NCI-H2107 treated with DMSO at 0.1 percent for 48 hours (cell line): ENCODE results near the gene MLLT1.
"Not testable (repeated sequence)": the region's sequence is repeated elsewhere in the genome, so short reads cannot be mapped to it uniquely, and the experiment has no call there.

Source experiments
- DNase-seq: peaks from one replicate; lab custom pipeline; 2025; ENCODE audit not compliant: unreplicated experiment; lab: John Stamatoyannopoulos, UW

The MLLT1 gene, protein sequence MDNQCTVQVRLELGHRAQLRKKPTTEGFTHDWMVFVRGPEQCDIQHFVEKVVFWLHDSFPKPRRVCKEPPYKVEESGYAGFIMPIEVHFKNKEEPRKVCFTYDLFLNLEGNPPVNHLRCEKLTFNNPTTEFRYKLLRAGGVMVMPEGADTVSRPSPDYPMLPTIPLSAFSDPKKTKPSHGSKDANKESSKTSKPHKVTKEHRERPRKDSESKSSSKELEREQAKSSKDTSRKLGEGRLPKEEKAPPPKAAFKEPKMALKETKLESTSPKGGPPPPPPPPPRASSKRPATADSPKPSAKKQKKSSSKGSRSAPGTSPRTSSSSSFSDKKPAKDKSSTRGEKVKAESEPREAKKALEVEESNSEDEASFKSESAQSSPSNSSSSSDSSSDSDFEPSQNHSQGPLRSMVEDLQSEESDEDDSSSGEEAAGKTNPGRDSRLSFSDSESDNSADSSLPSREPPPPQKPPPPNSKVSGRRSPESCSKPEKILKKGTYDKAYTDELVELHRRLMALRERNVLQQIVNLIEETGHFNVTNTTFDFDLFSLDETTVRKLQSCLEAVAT

DNA sequence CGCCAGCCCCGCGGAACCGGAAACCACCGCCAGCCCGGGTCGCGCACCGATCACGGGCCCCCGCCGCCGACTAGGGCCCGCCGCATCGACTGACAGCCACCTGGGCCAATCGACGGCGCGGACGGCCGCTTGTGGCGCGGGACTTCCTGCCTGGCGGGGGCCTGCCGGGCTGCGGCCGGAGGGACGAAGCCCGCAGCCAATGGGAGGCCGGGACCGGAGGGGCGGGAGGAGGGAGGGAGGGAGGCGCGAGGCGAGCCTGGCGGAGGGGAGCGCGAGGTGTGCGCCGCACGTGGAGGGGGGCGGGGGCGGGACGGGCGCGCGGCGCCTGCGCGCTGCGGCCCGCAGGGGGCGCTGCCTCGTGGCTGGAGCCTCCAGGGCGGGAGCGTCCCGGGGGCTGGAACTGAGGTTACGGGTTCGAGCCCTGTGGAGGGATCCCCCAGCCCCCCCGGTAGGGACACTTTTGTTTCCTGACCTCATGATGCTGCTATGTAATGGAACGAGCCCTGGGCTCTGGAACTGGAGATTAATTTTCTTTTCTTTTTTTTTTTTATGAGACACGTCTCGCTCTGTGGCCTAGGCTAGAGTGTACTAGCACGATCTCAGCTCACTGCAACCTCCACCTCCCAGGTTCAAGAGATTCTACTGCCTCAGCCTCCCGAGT is at the start of gene MLLT1:
MLLT1 (minus strand) TSS at position 45 of the 661 bp plus-strand sequence. CDS start 191 bp downstream, outside the sequence.
- DNase-seq = peak; percentile 52

DNA sequence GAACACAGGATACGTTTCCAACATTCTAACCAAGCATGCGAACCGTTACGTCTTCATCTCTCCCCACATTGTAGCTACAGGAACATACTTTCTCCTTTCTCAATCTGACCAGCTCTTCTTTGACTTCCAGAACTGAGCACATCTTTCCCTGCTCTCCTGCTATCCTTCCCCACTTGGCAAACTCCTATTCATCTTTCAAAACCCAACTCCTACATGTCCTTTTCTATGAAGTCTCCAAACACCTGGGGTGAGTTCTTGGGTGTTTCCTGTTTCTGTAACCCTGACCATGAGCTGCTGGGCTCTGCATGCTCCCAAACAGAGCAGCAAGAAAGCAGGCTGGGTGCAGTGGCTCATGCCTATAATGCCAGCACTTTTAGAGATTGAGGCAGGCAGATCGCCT is 47.0 kb upstream of the MLLT1 start:
- no peak for DNase-seq

- no peak for DNase-seq
Observed at GRCh38 chr19:6325614-6326013, 45.8 kb upstream of the MLLT1 start.

- no peak for DNase-seq
Observed at GRCh38 chr19:6324757-6325156, 45.0 kb upstream of the MLLT1 start.

GRCh38 chr19:6322284-6322683 is 42.5 kb upstream of the MLLT1 start:
- DNase-seq = no peak

DNA sequence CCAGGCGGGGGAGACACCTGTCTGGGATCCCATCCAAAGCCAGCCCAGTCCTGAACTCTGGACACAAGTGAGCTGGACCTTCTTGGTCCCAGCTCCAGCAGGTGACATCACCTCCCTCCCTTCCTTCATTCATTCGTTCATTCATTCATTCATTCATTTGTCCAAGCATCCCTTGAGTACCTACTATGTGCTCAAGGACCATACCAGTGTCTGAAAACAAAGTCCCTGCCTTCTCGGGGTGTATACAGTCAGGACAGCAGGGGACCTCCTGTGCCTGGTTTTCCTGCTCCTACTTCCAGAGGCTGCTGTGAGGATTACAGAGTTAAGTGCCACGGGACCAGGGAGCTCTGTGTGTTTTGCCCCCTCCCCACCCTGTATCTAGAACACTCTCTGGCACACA is 39.6 kb upstream of the MLLT1 start:
- DNase-seq = no peak

GRCh38 chr19:6318772-6319171 is 39.0 kb upstream of the MLLT1 start:
- no peak for DNase-seq

GRCh38 chr19:6315646-6316045 is 35.9 kb upstream of the MLLT1 start:
- DNase-seq = not testable (repeated sequence)

DNA sequence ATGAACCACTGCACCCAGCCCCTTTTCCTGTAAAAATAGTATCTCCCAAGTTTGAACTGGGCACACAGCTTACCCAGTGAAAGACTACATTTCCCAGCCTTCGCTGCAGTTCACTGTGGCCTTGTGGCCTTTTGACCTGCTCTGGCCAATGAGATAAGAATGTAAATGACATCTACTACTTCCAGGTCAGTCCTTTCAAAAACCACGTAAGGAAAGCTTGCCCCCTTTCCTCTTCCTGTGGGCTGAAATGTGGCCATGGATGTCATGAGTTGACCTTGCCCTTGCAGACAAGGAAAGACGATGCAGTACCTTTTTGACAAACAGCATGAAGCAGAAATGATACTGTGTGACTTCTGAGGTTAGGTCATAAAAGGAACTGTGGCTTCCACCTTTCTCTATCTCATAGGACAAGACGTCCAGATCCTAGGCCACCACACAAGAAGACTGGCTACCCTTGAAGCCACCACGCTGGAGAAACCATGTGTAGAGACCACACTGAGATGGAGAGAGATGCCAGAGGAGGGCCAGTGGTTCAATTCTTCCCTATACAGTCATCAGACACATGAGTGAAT is 33.7 kb upstream of the MLLT1 start:
- no peak for DNase-seq

GRCh38 chr19:6312018-6312417 is 32.2 kb upstream of the MLLT1 start:
- DNase-seq = no peak

- DNase-seq = no peak
Observed at GRCh38 chr19:6298413-6298812, 18.6 kb upstream of the MLLT1 start.

DNA sequence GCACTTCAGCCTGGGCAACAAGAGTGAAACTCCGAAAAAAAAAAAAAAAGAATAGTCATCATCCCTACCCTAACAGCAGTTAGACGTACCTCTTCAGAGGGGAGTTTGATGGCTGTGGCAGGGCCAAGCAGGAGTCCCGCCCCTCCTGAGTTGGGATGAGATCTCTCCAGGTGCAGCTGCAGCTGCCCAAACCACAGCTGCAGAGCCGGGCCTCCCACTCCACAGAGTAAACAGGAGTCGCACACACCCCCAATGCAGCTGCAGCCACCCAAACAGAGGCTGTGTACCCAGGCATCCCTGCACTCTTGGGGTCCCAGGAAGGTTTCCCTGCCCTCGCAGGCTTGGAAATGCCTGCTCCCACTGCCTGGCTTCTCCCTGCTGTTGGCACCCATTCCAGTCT is 17.4 kb upstream of the MLLT1 start:
- DNase-seq = no peak

GRCh38 chr19:6292006-6292405 is 12.2 kb upstream of the MLLT1 start:
- no peak for DNase-seq

DNA sequence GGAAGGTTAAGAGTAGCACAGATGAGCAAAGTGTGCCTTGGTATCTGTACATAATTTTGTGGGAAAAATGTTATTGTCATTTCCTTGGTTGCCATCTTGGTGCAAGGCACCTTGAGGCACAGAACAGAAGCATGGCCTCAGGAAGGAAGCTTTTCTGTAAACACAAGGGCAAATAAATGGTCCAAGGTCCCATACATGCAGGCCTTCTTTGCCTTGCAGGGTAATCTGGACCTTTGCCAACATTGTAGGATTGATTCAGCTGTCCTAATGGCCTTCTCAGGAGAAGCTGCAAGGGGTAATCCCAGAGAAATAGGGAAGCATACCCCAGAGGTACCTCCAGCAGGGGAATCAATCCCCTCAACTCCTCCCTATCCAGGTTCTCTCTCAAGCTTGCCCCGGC is 9.0 kb upstream of the MLLT1 start:
- no peak for DNase-seq

GRCh38 chr19:6287269-6287885 is 7.6 kb upstream of the MLLT1 start:
- DNase-seq = no peak

GRCh38 chr19:6286676-6287075 is 6.9 kb upstream of the MLLT1 start:
- DNase-seq = no peak

DNA sequence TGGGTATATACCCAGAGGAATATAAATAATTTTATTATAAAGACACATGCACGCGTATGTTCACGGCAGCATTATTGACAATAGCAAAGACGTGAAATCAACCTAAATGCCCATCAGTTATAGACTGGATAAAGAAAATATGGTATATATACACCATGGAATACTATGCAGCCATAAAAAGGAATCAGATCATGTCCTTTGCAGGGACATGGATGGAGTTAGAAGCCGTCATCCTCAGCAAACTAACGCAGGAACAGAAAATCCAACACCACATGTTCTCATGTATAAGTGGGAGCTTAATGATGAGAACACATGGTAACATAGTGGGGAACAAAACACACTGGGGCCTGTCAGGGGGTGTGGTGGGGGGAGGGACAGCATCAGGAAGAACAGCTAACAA is 2.6 kb upstream of the MLLT1 start:
- DNase-seq = not testable (repeated sequence)

- DNase-seq = no peak
Observed at GRCh38 chr19:6279620-6279930, 200 bp downstream of the MLLT1 start.

- no peak for DNase-seq
Observed at GRCh38 chr19:6278740-6279619, 795 bp downstream of the MLLT1 start.

- no peak for DNase-seq
Observed at GRCh38 chr19:6278051-6278450, 1.7 kb downstream of the MLLT1 start.

- no peak for DNase-seq
Observed at GRCh38 chr19:6276447-6276846, 3.3 kb downstream of the MLLT1 start.
